ENCODE data around the gene KIRREL3.

Gene KIRREL3

DNA sequence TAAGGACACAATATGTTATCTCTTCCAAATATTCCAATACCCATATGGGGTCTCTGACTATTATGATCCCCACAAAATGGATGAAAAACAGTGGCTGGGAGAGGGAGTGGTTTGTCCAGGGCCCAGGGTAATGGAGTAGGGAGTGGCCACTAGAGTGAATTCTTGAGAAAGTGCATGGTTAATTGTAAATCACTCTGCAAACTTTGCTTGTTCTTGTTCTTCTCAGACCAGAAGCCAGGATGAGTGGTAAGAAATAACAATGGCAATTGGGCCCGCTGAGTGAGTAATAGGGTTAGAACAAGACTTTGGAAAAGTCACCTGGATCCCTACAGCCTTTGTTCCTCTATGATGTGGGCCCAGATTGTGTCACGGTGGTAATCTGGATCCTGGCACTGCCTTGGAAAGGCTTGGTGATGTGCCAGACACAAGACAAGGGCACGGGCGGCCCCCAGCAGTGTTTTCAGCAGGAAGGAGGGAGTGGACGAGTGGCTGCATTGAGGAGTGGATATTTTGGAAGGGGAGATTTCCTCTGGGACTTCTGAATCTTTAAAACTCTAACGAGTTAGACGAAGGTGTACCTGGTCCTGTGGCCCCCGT is 18.2 kb upstream of the KIRREL3 start:
- DNase-seq (ENCODE audit: low read depth), result peak; percentile 2
- H3K4me3 ChIP-seq (ENCODE audit: low read length), result no peak overlapping the region
- TF ChIP-seq, protein P1, sequence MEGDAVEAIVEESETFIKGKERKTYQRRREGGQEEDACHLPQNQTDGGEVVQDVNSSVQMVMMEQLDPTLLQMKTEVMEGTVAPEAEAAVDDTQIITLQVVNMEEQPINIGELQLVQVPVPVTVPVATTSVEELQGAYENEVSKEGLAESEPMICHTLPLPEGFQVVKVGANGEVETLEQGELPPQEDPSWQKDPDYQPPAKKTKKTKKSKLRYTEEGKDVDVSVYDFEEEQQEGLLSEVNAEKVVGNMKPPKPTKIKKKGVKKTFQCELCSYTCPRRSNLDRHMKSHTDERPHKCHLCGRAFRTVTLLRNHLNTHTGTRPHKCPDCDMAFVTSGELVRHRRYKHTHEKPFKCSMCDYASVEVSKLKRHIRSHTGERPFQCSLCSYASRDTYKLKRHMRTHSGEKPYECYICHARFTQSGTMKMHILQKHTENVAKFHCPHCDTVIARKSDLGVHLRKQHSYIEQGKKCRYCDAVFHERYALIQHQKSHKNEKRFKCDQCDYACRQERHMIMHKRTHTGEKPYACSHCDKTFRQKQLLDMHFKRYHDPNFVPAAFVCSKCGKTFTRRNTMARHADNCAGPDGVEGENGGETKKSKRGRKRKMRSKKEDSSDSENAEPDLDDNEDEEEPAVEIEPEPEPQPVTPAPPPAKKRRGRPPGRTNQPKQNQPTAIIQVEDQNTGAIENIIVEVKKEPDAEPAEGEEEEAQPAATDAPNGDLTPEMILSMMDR (IDR thresholded peaks at IDR 0.05; ENCODE audit: insufficient read depth, low read depth, low read length, missing control alignments), result no peak

DNA sequence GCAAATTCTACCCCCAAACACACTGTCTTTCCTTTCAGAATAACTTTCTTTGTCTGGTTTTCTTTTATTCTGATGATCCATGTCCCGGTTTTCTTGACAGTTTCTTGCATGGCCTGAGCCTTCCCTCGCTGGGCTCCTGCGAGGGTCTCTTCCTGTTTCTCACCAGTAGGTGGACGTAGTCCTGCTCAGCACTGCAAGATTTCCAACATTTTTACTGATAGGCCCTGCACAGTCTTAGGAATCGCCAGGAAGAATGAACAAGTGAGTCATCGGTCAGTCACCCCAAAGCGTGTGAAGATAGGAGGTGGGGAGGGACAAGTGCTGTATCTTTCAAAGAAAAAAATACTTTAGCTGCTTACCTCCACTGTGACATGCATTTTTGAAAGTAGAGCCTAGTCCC is 16.9 kb upstream of the KIRREL3 start:
- peak; percentile 32 for DNase-seq (ENCODE audit: low read depth)
- TF ChIP-seq, protein P1 (IDR thresholded peaks at IDR 0.05; ENCODE audit: insufficient read depth, low read depth, low read length, missing control alignments), result no peak
- H3K4me3 ChIP-seq (ENCODE audit: low read length), result no peak overlapping the region

DNA sequence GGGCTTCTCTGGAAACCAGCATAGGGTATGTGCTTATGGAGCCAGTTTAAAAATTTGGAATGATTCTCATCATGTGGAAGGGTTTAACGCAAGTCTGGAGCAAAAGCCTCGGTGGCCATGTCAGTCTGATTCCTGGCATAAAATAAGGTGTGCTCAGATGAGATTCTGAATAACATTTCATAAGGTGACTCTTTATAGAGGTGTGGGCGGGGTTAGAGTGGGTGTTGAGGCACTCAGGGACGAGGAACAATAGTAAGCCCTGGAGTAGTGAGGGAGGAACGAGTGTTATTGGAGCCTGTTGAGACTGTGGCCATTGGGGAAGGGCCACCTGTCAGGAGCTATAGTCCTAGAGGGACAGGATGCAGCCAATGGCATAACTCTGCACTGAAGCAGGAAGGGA is 13.0 kb upstream of the KIRREL3 start:
- TF ChIP-seq, protein P1 (IDR thresholded peaks at IDR 0.05; ENCODE audit: insufficient read depth, low read depth, low read length, missing control alignments), result no peak
- no peak overlapping the region for H3K4me3 ChIP-seq (ENCODE audit: low read length)
- DNase-seq (ENCODE audit: low read depth), result no peak

DNA sequence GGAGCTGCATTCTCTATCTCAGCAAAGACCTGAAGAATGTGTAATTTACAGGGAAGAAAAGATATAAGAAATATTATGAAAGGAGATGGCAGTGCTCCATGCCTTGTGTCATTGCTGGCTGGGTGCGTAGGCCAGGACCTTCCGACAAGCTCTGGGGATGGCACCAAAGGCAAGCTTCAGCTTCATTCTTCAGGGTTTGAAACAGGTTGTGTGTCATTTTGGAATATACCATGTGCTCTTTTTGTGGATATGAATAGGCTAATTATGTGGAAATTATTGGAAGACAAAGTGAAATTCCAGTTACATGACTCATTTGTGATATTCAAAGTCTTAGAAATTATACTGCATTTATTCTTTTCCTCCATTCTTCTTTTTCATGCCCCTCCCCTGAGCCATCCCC is 5.7 kb upstream of the KIRREL3 start:
- TF ChIP-seq, protein P1 (IDR thresholded peaks at IDR 0.05; ENCODE audit: insufficient read depth, low read depth, low read length, missing control alignments), result no peak
- DNase-seq (ENCODE audit: low read depth), result no peak
- H3K4me3 ChIP-seq (ENCODE audit: low read length), result no peak overlapping the region

DNA sequence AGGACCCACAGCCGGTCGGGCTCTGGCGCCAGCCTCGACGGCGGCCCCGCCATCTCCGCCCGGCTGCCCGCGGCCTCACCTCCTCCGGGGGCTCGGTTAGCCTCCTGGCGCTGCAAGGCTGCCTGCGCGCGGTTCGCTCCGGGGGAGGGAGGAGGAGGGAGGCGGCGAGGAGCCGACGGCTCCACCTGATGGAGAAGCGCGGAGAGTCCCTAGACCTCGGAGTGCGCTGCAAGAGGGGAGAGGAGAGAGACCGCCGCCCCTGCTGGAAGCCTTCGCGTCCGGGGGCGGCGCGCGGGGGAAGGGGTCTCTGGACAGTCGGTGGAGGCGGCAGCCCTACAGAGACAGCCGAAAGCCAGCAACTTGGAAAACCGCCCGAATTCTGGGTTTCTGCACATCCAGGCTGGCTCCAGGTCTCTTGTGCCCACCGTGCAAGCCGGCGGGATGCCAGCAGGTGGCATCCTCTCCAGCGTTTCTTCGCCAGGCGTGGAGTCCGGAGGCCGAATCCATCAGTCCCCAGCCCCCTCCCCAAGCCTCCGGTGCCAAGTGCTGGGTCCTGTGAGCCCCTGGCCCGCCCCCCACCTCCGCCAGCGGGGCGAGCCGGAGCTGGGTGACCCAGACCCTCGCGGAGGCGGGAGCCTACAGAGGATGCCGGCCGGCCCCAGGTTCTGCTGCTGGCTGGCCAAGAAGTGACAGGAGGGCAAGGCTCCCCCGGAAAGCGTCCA is 2.9 kb upstream of the KIRREL3 start:
- TF ChIP-seq, protein P1 (IDR thresholded peaks at IDR 0.05; ENCODE audit: insufficient read depth, low read depth, low read length, missing control alignments), result no peak
- peak; percentile 14 for DNase-seq (ENCODE audit: low read depth)
- no peak overlapping the region for H3K4me3 ChIP-seq (ENCODE audit: low read length)

DNA sequence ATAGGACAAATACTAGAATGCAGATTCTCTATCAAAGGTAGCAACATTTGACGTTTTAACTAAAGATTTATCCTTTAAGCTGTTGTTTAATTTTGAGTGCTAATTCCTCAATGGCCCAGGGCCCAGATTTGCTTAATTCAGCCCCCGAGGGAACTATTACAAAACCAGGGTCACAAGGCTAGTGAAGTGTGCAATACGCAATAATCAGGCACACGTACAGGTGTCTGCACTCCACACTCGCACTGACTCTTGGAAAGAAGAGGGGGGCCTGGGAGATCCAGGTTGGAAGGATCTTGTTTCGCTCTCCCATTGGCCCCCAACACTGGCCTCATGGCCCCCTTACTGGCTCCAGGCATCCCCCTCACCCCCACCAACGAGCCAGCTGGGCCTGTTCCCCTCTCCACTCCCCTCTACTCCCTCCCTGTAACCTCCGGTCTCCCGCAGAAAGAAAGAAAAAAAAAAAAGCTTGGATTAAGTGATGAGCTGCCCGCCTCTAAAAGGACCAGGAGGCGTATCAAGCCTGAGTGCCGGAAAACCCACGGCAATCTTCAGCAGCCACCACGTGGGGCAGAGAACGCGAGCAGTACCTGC is 2.2 kb upstream of the KIRREL3 start:
- no peak overlapping the region for H3K4me3 ChIP-seq (ENCODE audit: low read length)
- TF ChIP-seq, protein P1 (IDR thresholded peaks at IDR 0.05; ENCODE audit: insufficient read depth, low read depth, low read length, missing control alignments), result no peak
- DNase-seq (ENCODE audit: low read depth), result no peak

All from epithelial cell of esophagus (primary cell).